ENCODE data around the gene NPBWR2.

- TF ChIP-seq CTCF (IDR thresholded peaks at IDR 0.05; ENCODE audit: low read length) (no peak), EZH2 (IDR thresholded peaks at IDR 0.05; ENCODE audit: borderline replicate concordance, low read length) (no peak)
Observed at GRCh38 chr20:64110411-64111068, 3.2 kb upstream of the NPBWR2 start.
